ENCODE results near the gene ZNF778. TPM values are rescaled to one million over a fixed set of nuclear protein-coding genes. Genes with fewer than 3 reads are reported as not detected.

ZNF778 gene
- total RNA-seq, 1 experiment from 2014 or later = 19.5 TPM

GRCh38 chr16:89193576-89194293 is 23.8 kb upstream of the ZNF778 start:
- H3K27ac ChIP-seq (ENCODE audit: low read depth, low read length) = no peak overlapping the region; the same call in 1 of the 2 replicates
- no peak for TF ChIP-seq POLR2A (IDR thresholded peaks at IDR 0.05; ENCODE audit: borderline replicate concordance, extremely low read depth, insufficient read depth, insufficient read length)
- ChIA-PET CTCF (interaction anchor here (1.4 to 1.5 kb wide), 3 partner anchors 8 to 23 kb away, joined by 3 to 14 read pairs (median 11); partner anchors contain the start of genes CDH15 and ZNF778), POLR2A (interaction anchor here (1.2 to 2.1 kb wide), 5 partner anchors 8 to 381 kb away, joined by 4 to 12 read pairs (median 9); partner anchors contain the start of genes APRT and CDH15), RAD21 (ENCODE audit: low non-redundant PET in 1 of 2, low total read pairs in 2 of 2, uncharacterized antibody in 2 of 2, unreplicated experiment in 2 of 2) (interaction anchor here (0.7 to 1.4 kb wide), 3 partner anchors 8 to 251 kb away, joined by 5 to 8 read pairs (median 8); partner anchors contain the start of gene CDH15 (in 1 of the 2))
- H3K79me2 ChIP-seq (ENCODE audit: insufficient read depth, low read length) = no peaks in the 10 kb centered on the region
- intact Hi-C loops (cut with micrococcal nuclease) = no loop called here
- H3K36me3 ChIP-seq (ENCODE audit: control insufficient read depth in 1 of 2, insufficient read depth in 2 of 2, low read length in 2 of 2) = no peaks in the 10 kb centered on the region
- H3K4me2 ChIP-seq (ENCODE audit: low read length) = peak overlapping the region; percentile 72
- no peaks in the 10 kb centered on the region for H3K9me2 ChIP-seq (ENCODE audit: insufficient read depth)
- DNase-seq (ENCODE audit: low read depth, low spot score) (no peak), ATAC-seq (no peak)
- no peaks in the 10 kb centered on the region for H4K20me1 ChIP-seq (ENCODE audit: insufficient read depth)
- H3K4me1 ChIP-seq (ENCODE audit: control insufficient read depth in 1 of 2, insufficient read depth in 2 of 2, low read length in 2 of 2) = peaks cover 0 to 16% of the 10 kb centered on the region in 2 experiments; a peak in 2 of 4 replicates
- peak overlapping the region; percentile 27; the same call in 1 of the 2 replicates for H3K9ac ChIP-seq (ENCODE audit: low read length)
- no TSS peak for BruUV-seq (replicated peaks)
- H3K4me3 ChIP-seq (replicated peaks in 1 of 2; ENCODE audit: low read depth in 1 of 2, low read length in 2 of 2) = peak overlapping the region; percentile 19 to 26; a peak in 2 of 4 replicates
- no peak overlapping the region for H2AFZ ChIP-seq (ENCODE audit: low read depth, low read length, poor library complexity, severe bottlenecking)
- no peaks in the 10 kb centered on the region for H3K9me3 ChIP-seq (ENCODE audit: control insufficient read depth in 1 of 2, insufficient read depth in 1 of 2, low read depth in 1 of 2, low read length in 2 of 2)
- H3K27me3 ChIP-seq (ENCODE audit: insufficient read depth, low read length) = no peaks in the 10 kb centered on the region

GRCh38 chr16:89194340-89195311 is 22.9 kb upstream of the ZNF778 start:
- ChIA-PET RAD21 (ENCODE audit: low non-redundant PET in 1 of 2, low total read pairs in 2 of 2, uncharacterized antibody in 2 of 2, unreplicated experiment in 2 of 2) (no interaction called here), POLR2A (no interaction called here), CTCF (no interaction called here)
- Histone ChIP-seq H2AFZ (ENCODE audit: low read depth, low read length, poor library complexity, severe bottlenecking) (no peak overlapping the region), H3K79me2 (ENCODE audit: insufficient read depth, low read length) (no peaks in the 10 kb centered on the region), H4K20me1 (ENCODE audit: insufficient read depth) (no peaks in the 10 kb centered on the region), H3K9me2 (ENCODE audit: insufficient read depth) (no peaks in the 10 kb centered on the region), H3K4me1 (ENCODE audit: control insufficient read depth in 1 of 2, insufficient read depth in 2 of 2, low read length in 2 of 2) (peaks cover 0 to 17% of the 10 kb centered on the region in 2 experiments; a peak in 2 of 4 replicates), H3K4me3 (replicated peaks in 1 of 2; ENCODE audit: low read depth in 1 of 2, low read length in 2 of 2) (no peak overlapping the region), H3K27me3 (ENCODE audit: insufficient read depth, low read length) (no peaks in the 10 kb centered on the region), H3K9me3 (ENCODE audit: control insufficient read depth in 1 of 2, insufficient read depth in 1 of 2, low read depth in 1 of 2, low read length in 2 of 2) (no peaks in the 10 kb centered on the region), H3K4me2 (ENCODE audit: low read length) (no peak overlapping the region), H3K27ac (ENCODE audit: low read depth, low read length) (no peak overlapping the region), H3K9ac (ENCODE audit: low read length) (no peak overlapping the region), H3K36me3 (ENCODE audit: control insufficient read depth in 1 of 2, insufficient read depth in 2 of 2, low read length in 2 of 2) (no peaks in the 10 kb centered on the region)
- intact Hi-C loops (cut with micrococcal nuclease) = no loop called here
- DNase-seq (ENCODE audit: low read depth, low spot score) (no peak), ATAC-seq (no peak)
- no TSS peak for BruUV-seq (replicated peaks)
- no peak for TF ChIP-seq MAX (IDR thresholded peaks at IDR 0.05)
- TF ChIP-seq EGR1 (IDR thresholded peaks at IDR 0.05; ENCODE audit: low read depth) = no peak
- TF ChIP-seq RAD21 (IDR thresholded peaks at IDR 0.05; ENCODE audit: low read depth) = no peak
